HEK293 (cell line): ENCODE data around the gene NOL3.

ENCODE experiments used
- CTCF ChIP-seq: fragments of 450-650 bp; formaldehyde crosslinking; IDR thresholded peaks from 2 replicates; pipeline ENCODE4 v1.5.1; 2016; ENCODE audit warnings: missing biosample characterization, missing genetic modification characterization
- RBAK ChIP-seq: fragments of 450-650 bp; formaldehyde crosslinking; IDR thresholded peaks from 2 replicates; pipeline ENCODE4 v1.5.1; 2016; ENCODE audit warnings: missing biosample characterization, missing genetic modification characterization
- REST ChIP-seq: fragments of 450-650 bp; formaldehyde crosslinking; IDR thresholded peaks from 2 replicates; pipeline ENCODE4 v1.5.1; 2016; ENCODE audit warnings: missing biosample characterization, missing genetic modification characterization
- ZNF16 ChIP-seq: fragments of 450-650 bp; formaldehyde crosslinking; IDR thresholded peaks from 2 replicates; pipeline ENCODE4 v1.5.1; 2016; ENCODE audit warnings: low read depth, missing biosample characterization, missing genetic modification characterization
- ZNF184 ChIP-seq: fragments of 450-650 bp; IDR thresholded peaks from 2 replicates; pipeline ENCODE4 v1.5.1; 2018; ENCODE audit warnings: missing biosample characterization, mild to moderate bottlenecking, missing genetic modification characterization
- ZNF354C ChIP-seq: fragments of 450-650 bp; formaldehyde crosslinking; IDR thresholded peaks from 2 replicates; pipeline ENCODE4 v1.5.1; 2016; ENCODE audit warnings: missing biosample characterization, missing genetic modification characterization, low read depth, borderline replicate concordance
- ZNF629 ChIP-seq: fragments of 450-650 bp; formaldehyde crosslinking; IDR thresholded peaks from 2 replicates; pipeline ENCODE4 v1.5.1; 2017; ENCODE audit warnings: missing biosample characterization, missing genetic modification characterization
- ZNF747 ChIP-seq: fragments of 450-650 bp; formaldehyde crosslinking; IDR thresholded peaks from 2 replicates; pipeline ENCODE4 v1.5.1; 2016; ENCODE audit warnings: missing biosample characterization, missing genetic modification characterization

- no peak for TF ChIP-seq CTCF
- TF ChIP-seq RBAK (tag by site-specific recombination) = no peak
- no peak for TF ChIP-seq ZNF16 (tag by site-specific recombination)
- TF ChIP-seq ZNF184 = no peak
- no peak for TF ChIP-seq ZNF354C (tag by site-specific recombination)
- no peak for TF ChIP-seq ZNF747
- no peak for TF ChIP-seq ZNF629 (tag by site-specific recombination)
- TF ChIP-seq REST (tag by site-specific recombination) = no peak
Observed at GRCh38 chr16:67201411-67202345, 31.3 kb downstream of the NOL3 start.
